ENCODE data around the gene USP21.

Gene USP21

DNA sequence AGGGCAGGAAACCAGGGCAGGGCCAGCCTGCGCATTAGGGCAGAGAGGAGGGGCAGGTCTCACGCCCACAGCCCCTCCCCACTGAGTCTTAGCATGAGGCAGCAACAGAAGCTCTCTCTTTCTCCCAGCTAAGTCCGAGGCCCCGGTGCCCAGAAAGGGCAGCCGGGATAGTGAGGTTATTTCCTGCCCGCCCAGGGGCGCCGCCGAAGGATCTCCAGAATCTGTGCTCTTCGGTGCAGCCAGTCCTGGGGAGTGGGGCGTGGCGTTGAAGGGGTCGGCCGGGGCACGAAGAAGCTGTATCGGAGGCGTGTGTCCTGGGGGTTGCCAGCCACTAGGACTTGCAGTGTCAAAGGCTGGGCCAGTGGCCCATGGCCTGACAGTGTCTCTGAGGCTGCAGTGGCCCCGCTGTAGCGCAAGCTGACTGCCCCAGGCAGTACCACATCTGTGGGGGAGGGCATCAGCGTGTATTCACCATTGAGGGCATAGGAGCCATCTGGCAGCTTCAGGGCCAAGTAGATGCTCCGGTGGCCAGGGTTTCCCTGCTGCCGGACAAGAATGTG lies 31.7 kb downstream of the USP21 start:
- TF ChIP-seq POLR2AphosphoS5 (IDR thresholded peaks at IDR 0.05; ENCODE audit: low read depth, low read length) (no peak), FOXP2 (optimal IDR thresholded peaks at IDR 0.05; ENCODE audit: borderline replicate concordance, extremely low read depth, extremely low read length, insufficient read depth) (no peak), TAF1 (IDR thresholded peaks at IDR 0.05; ENCODE audit: borderline replicate concordance, insufficient read depth, low read length) (no peak), SIN3A (IDR thresholded peaks at IDR 0.05; ENCODE audit: borderline replicate concordance, insufficient read depth, low read length) (no peak)
- TF ChIP-seq, protein P1, sequence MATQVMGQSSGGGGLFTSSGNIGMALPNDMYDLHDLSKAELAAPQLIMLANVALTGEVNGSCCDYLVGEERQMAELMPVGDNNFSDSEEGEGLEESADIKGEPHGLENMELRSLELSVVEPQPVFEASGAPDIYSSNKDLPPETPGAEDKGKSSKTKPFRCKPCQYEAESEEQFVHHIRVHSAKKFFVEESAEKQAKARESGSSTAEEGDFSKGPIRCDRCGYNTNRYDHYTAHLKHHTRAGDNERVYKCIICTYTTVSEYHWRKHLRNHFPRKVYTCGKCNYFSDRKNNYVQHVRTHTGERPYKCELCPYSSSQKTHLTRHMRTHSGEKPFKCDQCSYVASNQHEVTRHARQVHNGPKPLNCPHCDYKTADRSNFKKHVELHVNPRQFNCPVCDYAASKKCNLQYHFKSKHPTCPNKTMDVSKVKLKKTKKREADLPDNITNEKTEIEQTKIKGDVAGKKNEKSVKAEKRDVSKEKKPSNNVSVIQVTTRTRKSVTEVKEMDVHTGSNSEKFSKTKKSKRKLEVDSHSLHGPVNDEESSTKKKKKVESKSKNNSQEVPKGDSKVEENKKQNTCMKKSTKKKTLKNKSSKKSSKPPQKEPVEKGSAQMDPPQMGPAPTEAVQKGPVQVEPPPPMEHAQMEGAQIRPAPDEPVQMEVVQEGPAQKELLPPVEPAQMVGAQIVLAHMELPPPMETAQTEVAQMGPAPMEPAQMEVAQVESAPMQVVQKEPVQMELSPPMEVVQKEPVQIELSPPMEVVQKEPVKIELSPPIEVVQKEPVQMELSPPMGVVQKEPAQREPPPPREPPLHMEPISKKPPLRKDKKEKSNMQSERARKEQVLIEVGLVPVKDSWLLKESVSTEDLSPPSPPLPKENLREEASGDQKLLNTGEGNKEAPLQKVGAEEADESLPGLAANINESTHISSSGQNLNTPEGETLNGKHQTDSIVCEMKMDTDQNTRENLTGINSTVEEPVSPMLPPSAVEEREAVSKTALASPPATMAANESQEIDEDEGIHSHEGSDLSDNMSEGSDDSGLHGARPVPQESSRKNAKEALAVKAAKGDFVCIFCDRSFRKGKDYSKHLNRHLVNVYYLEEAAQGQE (IDR thresholded peaks at IDR 0.05; ENCODE audit: insufficient read depth in 1 of 2, low read depth in 2 of 2, low read length in 2 of 2) = no peak

DNA sequence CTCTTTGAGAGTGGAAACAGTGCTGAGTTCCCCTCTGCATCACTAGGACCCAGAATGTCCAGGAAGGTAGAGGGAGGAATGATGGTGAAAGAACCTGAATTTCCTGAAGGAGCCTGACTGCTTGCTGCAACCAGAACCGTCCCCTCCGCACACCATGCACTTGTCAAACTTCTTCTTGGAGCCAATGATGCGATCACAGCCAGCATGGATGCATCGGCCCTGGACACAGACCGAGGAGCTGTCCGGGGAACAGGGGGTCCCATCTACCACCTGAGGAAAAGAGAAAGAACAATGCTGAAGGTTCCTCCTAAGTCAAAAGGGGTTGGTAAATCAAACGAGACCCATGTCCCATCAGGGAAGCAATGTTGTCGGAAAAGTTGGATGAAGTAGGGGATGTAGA lies 32.7 kb downstream of the USP21 start:
- TF ChIP-seq, protein P1 (IDR thresholded peaks at IDR 0.05; ENCODE audit: insufficient read depth in 1 of 2, low read depth in 2 of 2, low read length in 2 of 2) = no peak
- TF ChIP-seq POLR2AphosphoS5 (IDR thresholded peaks at IDR 0.05; ENCODE audit: low read depth, low read length) = no peak
- no peak for TF ChIP-seq FOXP2 (optimal IDR thresholded peaks at IDR 0.05; ENCODE audit: borderline replicate concordance, extremely low read depth, extremely low read length, insufficient read depth)
- TF ChIP-seq TAF1 (IDR thresholded peaks at IDR 0.05; ENCODE audit: borderline replicate concordance, insufficient read depth, low read length) = no peak
- no peak for TF ChIP-seq SIN3A (IDR thresholded peaks at IDR 0.05; ENCODE audit: borderline replicate concordance, insufficient read depth, low read length)

DNA sequence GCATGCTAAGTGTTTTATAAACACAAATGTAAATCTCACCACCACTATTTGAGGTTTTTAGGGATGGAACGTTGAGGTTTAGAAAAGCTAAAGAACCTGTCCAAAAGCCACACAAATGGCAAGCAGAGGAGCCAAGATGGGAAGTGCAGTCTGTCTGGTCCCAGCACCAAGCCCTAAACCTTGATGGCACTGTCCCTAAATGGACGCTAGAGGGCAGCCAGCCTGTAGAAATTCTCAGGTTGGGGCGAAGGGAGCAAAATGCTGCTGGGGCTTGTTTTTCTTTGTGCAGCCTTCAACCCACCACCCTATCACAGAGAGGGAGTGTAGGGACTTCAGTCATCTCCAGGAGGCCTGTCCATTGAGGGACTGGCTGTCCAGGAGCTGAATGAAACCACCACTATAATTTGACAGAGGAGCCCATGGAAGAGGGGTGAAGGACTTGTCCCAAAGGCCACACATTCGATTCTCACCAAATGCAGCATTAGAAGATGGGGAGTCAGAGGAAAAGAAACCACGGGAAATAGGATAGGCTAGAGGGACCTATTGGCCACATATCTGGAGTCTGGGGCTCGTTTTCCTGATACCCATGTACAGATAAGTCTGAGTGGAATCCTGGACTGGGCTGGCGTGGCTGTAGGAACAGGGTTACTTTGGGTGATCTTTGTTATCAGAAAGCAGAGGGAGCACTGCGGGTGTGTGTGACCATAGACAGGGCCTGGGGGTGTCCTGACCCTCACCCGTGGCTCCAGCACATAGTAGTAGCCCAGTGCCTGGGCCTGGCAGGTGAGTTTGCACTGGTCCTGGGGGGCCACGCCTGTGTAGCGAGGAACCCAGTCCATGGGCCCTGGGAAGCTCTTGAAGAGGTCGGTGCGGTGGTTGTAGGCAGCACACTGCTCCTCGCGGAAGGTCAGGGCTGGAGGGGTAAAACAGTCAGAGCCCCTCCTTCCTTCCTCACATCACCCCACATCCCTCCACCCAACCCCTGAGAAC lies 33.5 kb downstream of the USP21 start:
- TF ChIP-seq, protein P1 (IDR thresholded peaks at IDR 0.05; ENCODE audit: insufficient read depth in 1 of 2, low read depth in 2 of 2, low read length in 2 of 2) = no peak
- TF ChIP-seq POLR2AphosphoS5 (IDR thresholded peaks at IDR 0.05; ENCODE audit: low read depth, low read length) = no peak
- TF ChIP-seq FOXP2 (optimal IDR thresholded peaks at IDR 0.05; ENCODE audit: borderline replicate concordance, extremely low read depth, extremely low read length, insufficient read depth) = no peak
- no peak for TF ChIP-seq SIN3A (IDR thresholded peaks at IDR 0.05; ENCODE audit: borderline replicate concordance, insufficient read depth, low read length)
- TF ChIP-seq TAF1 (IDR thresholded peaks at IDR 0.05; ENCODE audit: borderline replicate concordance, insufficient read depth, low read length) = no peak

DNA sequence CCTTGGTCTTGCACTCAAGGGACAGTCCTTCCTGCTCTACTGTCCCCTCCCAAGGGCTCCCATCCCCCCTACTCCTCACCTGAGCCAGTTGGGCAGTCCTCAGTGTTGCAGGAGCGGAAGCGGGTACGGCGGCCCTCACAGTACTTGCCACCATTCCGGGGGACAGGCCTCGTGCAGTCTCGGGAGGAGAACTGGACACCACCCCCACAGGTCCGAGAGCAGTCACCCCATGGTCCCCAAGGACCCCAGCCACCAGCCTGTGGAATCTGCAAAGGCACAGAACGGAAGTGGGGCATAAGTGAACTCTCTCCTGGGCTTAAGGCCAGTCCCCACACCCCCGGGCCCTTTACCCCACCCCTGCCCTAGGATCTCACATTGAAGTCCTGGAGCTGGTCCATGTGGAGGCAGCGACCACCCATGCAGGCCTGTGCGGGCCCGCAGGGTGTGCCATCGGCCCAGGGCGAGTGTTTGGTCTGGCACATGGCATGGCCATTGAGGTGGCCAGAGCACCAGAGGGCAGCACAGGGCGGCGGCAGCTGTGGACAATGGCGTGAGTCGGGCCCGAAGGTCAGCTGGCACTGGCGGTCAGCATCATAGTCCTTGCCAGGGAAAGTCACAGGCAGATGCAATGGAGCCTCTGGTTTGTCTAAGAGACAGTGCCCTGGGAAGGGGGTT lies 34.4 kb downstream of the USP21 start:
- TF ChIP-seq TAF1 (IDR thresholded peaks at IDR 0.05; ENCODE audit: borderline replicate concordance, insufficient read depth, low read length) (no peak), POLR2AphosphoS5 (IDR thresholded peaks at IDR 0.05; ENCODE audit: low read depth, low read length) (no peak), FOXP2 (optimal IDR thresholded peaks at IDR 0.05; ENCODE audit: borderline replicate concordance, extremely low read depth, extremely low read length, insufficient read depth) (no peak), SIN3A (IDR thresholded peaks at IDR 0.05; ENCODE audit: borderline replicate concordance, insufficient read depth, low read length) (no peak)
- TF ChIP-seq, protein P1 (IDR thresholded peaks at IDR 0.05; ENCODE audit: insufficient read depth in 1 of 2, low read depth in 2 of 2, low read length in 2 of 2) = no peak

Measured in PFSK-1 (cell line).